Endothelial cell of umbilical vein (primary cell): Measurements from ENCODE around the gene RIOK3. TPM values are rescaled to one million over a fixed set of nuclear protein-coding genes. Genes with fewer than 3 reads are reported as not detected.

ENCODE experiments used
- polyA plus RNA-seq, 4 experiments: library from polyadenylated mRNA; depleted of rRNA in 3 of 4; stranded (reverse) in 3 of 4; unstranded in 1 of 4; fragments of >200 nt; gene quantifications; 2 replicates each; pipeline versions ENCODE4 v1.2.1 to v1.2.3, GENCODE V29; 2011 to 2012; ENCODE audit warnings: missing spikeins in 1 of 4
- small RNA-seq: library from RNA; depleted of rRNA; stranded (forward); fragments of <200 nt; gene quantifications from one replicate; pipeline ENCODE3, GENCODE V24; 2012; ENCODE audit warnings: low replicate concordance, low read depth; ENCODE audit not compliant: insufficient read depth, insufficient read length
- total RNA-seq: library from RNA; stranded (reverse); gene quantifications from 2 replicates; pipeline ENCODE4 v1.2.3, GENCODE V29; 2021

The RIOK3 gene
- total and polyA plus RNA-seq, 2 donors (not counting 3 experiments of a cell fraction or from before 2014, with no cell fraction given), result 14.8 to 50.7 TPM

Small RNAs within 50 kb of the gene (small RNA-seq; reads per million reads assigned to genes)
- gene AC026634.1, result not detected
- not detected for gene RF00019

Other genes starting within 250 kb of the RIOK3 start
- gene RMC1, start 50.2 kb downstream of the RIOK3 start, total RNA-seq, result 27.8 and 29.7 TPM in 2 replicates
- gene RMC1, start 50.2 kb downstream of the RIOK3 start, polyA plus RNA-seq, result 26.2 and 27.4 TPM in 2 replicates
- gene NPC1, start 133.2 kb downstream of the RIOK3 start, total RNA-seq, result 45.2 and 58.2 TPM in 2 replicates
- gene NPC1, start 133.2 kb downstream of the RIOK3 start, polyA plus RNA-seq, result 38.9 and 40.6 TPM in 2 replicates
- 1.2 and 2.6 TPM in 2 replicates for gene ANKRD29, start 209.6 kb downstream of the RIOK3 start, total RNA-seq
- 0.03 and 0.18 TPM in 2 replicates for gene ANKRD29, start 209.6 kb downstream of the RIOK3 start, polyA plus RNA-seq
- 7.1 and 12.3 TPM in 2 replicates for gene LAMA3, start 236.2 kb downstream of the RIOK3 start, total RNA-seq
- 2.5 and 2.6 TPM in 2 replicates for gene LAMA3, start 236.2 kb downstream of the RIOK3 start, polyA plus RNA-seq